Activated gamma-delta T cell (primary cell): ENCODE data around the gene APOL2.
"Not testable (repeated sequence)": the region's sequence is repeated elsewhere in the genome, so short reads cannot be mapped to it uniquely, and the experiment has no call there.

ENCODE experiments used
- DNase-seq: peaks from one replicate; lab custom pipeline; 2025; lab: John Stamatoyannopoulos, UW

Gene APOL2

GRCh38 chr22:36243986-36244385 is 4.7 kb upstream of the APOL2 start:
- no peak for DNase-seq

- DNase-seq, result no peak
Observed at GRCh38 chr22:36239150-36239400, 252 bp downstream of the APOL2 start.

- no peak for DNase-seq
Observed at GRCh38 chr22:36238373-36239149, 766 bp downstream of the APOL2 start.

GRCh38 chr22:36237462-36238372 is 1.6 kb downstream of the APOL2 start:
- no peak for DNase-seq

GRCh38 chr22:36236388-36237319 is 2.7 kb downstream of the APOL2 start:
- DNase-seq, result no peak

- DNase-seq, result no peak
Observed at GRCh38 chr22:36235585-36235984, 3.7 kb downstream of the APOL2 start.

- DNase-seq, result no peak
Observed at GRCh38 chr22:36234919-36235318, 4.4 kb downstream of the APOL2 start.

GRCh38 chr22:36234213-36234612 is 5.1 kb downstream of the APOL2 start:
- no peak for DNase-seq

- no peak for DNase-seq
Observed at GRCh38 chr22:36233796-36234195, 5.5 kb downstream of the APOL2 start.

- no peak for DNase-seq
Observed at GRCh38 chr22:36232715-36233401, 6.5 kb downstream of the APOL2 start.

GRCh38 chr22:36231051-36231450 is 8.3 kb downstream of the APOL2 start:
- not testable (repeated sequence) for DNase-seq

GRCh38 chr22:36229649-36230048 is 9.7 kb downstream of the APOL2 start:
- DNase-seq, result not testable (repeated sequence)

GRCh38 chr22:36228944-36229343 is 10.4 kb downstream of the APOL2 start:
- DNase-seq, result no peak

- not testable (repeated sequence) for DNase-seq
Observed at GRCh38 chr22:36228369-36228768, 11.0 kb downstream of the APOL2 start.

- DNase-seq, result no peak
Observed at GRCh38 chr22:36227806-36228205, 11.5 kb downstream of the APOL2 start.

GRCh38 chr22:36227396-36227795 is 11.9 kb downstream of the APOL2 start:
- DNase-seq, result no peak

- DNase-seq, result no peak
Observed at GRCh38 chr22:36226189-36226588, 13.1 kb downstream of the APOL2 start.

GRCh38 chr22:36225333-36225922 is 13.9 kb downstream of the APOL2 start:
- no peak for DNase-seq

- no peak for DNase-seq
Observed at GRCh38 chr22:36224245-36224644, 15.1 kb downstream of the APOL2 start.

GRCh38 chr22:36223504-36223903 is 15.8 kb downstream of the APOL2 start:
- DNase-seq, result no peak

GRCh38 chr22:36222887-36223450 is 16.4 kb downstream of the APOL2 start:
- DNase-seq, result no peak
